H1 (cell line): ENCODE data around the gene CEACAM1. TPM values are rescaled to one million over a fixed set of nuclear protein-coding genes. Genes with fewer than 3 reads are reported as not detected.

Experiments used
- CREB1 ChIP-seq: IDR thresholded peaks from 2 replicates; pipeline ENCODE4 v1.6.1; 2012; ENCODE audit warnings: inconsistent platforms
- NANOG ChIP-seq: IDR thresholded peaks from 2 replicates; pipeline ENCODE4 v1.6.1; 2011; ENCODE audit warnings: low read length, low read depth, mild to moderate bottlenecking, inconsistent platforms; ENCODE audit not compliant: insufficient read depth, poor library complexity, severe bottlenecking
- RBBP5 ChIP-seq: IDR thresholded peaks from 2 replicates; pipeline ENCODE4 v1.7.1; 2012; ENCODE audit warnings: low read depth, mild to moderate bottlenecking, inconsistent platforms, low read length, moderate library complexity, borderline replicate concordance
- SP1 ChIP-seq: IDR thresholded peaks from 2 replicates; pipeline ENCODE4 v1.6.1; 2011; ENCODE audit warnings: low read depth, low read length
- ZNF274 ChIP-seq: IDR thresholded peaks from 2 replicates; pipeline ENCODE4 v1.7.0; 2012; ENCODE audit warnings: low read length, borderline replicate concordance; ENCODE audit errors: extremely low read depth
- polyA plus RNA-seq, 7 experiments: library from polyadenylated mRNA; depleted of rRNA in 3 of 7; stranded (reverse) in 5 of 7; unstranded in 2 of 7; fragments of >200 nt in 5 of 7; fragments of 200-250 nt in 2 of 7; gene quantifications; 1 replicate in 5 of 7; 2 replicates in 1 of 7; 4 replicates in 1 of 7; pipeline versions ENCODE4 v1.2.1 to v1.2.3, GENCODE V29; 2011 to 2013; ENCODE audit warnings: missing spikeins in 2 of 7, mixed read lengths in 2 of 7
- total RNA-seq: library from RNA; stranded (reverse); fragmentation: NEBNext Ultra II Directional; extraction: Animal tissue kit (Norgen Biotek cat#: 25700); gene quantifications from 2 replicates; pipeline ENCODE4 v1.2.1, GENCODE V29; 2021
- TF ChIP-seq, protein P1 (sequence below): IDR thresholded peaks from 2 replicates; pipeline ENCODE4 v1.6.1; 2012; ENCODE audit warnings: low read length, inconsistent platforms

Gene CEACAM1
- total and polyA plus RNA-seq, 2 of the 8 experiments (the other 6 are each of a cell fraction or from before 2014, with no cell fraction given) = 1.8 to 3.6 TPM

DNA sequence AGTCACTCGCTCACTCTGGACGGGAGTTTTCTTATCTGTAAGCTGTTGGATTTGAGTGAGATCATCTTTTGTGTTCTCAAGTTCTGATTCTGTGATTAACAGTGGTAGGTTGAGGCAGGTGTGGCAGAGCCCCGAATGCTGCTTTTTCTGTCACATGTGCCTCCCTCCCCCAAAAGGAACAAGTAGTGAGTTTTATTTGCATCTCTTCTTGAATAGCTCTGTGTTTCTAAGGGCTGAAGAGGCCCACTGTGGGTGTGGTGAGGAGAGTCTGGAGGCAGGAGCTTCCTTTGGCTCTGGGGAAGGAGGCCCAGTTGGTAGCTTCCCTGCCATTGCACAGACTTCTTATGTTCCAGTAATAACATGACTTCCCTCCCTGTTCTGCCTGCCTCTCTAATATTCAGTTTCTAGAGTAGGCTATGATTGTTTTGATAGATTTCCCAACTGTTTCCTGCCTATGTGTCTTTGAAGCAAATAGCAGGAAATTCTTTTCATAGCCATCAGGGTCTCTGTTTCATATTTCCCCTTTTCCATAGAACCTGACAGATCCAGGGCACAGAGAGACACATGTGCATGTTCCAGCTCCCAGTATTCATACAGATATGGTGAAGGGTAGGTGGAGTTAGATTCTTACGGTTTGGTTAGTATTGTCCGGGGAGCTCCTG is 61.6 kb downstream of the CEACAM1 start (continued):
- TF ChIP-seq, protein P1, sequence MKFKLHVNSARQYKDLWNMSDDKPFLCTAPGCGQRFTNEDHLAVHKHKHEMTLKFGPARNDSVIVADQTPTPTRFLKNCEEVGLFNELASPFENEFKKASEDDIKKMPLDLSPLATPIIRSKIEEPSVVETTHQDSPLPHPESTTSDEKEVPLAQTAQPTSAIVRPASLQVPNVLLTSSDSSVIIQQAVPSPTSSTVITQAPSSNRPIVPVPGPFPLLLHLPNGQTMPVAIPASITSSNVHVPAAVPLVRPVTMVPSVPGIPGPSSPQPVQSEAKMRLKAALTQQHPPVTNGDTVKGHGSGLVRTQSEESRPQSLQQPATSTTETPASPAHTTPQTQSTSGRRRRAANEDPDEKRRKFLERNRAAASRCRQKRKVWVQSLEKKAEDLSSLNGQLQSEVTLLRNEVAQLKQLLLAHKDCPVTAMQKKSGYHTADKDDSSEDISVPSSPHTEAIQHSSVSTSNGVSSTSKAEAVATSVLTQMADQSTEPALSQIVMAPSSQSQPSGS = no peak
- no peak for TF ChIP-seq NANOG
- TF ChIP-seq ZNF274 = no peak
- TF ChIP-seq SP1 = no peak
- no peak for TF ChIP-seq RBBP5
- TF ChIP-seq CREB1 = no peak
